Non-pigmented ciliary epithelial cell (primary cell): Measurements from ENCODE around the gene CCNDBP1.
"Not testable (repeated sequence)": the region's sequence is repeated elsewhere in the genome, so short reads cannot be mapped to it uniquely, and the experiment has no call there.

Experiments
- DNase-seq: peaks from one replicate; pipeline ENCODE4 v3.0.0-alpha.2; 2010; ENCODE audit warnings: low read depth

CCNDBP1 gene

DNA sequence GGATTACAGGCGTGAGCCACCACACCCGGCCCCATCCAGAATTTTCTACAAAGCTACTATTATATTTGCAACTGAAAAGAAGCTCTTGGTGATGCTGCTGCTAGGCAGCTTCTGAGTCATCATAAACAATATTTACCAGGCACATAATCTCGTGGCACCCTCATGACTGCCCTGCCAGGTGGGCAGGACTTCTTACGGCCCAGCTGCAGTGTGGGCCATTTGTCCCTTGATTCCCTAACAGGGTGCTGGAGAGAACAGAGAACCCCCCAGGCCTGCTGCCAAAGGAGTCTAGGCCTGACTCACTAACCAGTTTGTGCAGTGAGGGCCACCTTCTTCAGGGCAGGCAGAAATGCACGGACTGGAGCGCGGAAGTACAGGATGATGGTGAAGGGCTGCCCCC is 30.8 kb downstream of the CCNDBP1 start:
- no peak for DNase-seq

DNA sequence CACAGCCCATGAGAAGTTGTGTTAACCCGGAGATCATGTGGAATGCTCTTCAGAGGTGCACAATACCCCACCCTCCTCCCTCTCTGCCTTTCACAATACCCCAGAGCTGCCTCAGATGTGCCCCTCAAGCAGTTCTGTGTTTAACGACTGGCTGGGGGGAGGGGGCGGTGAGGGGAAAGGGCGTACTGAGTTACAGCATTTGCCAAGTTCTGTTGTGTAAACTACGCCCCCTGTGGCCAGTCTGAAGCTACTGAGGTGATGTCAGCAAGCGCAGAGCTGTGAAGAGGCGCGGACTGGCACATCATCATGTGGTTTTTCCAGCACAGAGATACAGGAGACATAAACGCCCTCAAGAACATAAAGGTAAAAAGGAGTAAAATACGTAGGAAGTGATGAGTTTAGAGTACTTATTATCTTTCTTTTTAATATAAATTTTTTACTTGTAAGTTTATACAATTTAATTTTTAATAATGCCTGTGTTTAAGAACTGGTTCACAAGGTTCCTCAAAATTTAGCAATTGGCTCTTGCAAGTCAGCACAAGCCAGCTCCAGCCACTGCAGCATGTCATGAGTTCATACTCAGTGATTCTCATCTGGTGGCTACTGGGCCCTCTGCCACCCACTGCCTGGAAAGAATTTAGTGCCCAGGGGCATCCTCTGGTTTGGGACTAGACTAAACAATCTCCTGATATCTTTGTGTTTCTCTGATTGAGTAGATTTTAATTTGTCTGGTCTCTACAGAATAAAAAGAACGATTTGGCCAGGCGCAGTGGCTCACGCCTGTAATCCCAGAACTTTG is 33.9 kb downstream of the CCNDBP1 start:
- no peak for DNase-seq

DNA sequence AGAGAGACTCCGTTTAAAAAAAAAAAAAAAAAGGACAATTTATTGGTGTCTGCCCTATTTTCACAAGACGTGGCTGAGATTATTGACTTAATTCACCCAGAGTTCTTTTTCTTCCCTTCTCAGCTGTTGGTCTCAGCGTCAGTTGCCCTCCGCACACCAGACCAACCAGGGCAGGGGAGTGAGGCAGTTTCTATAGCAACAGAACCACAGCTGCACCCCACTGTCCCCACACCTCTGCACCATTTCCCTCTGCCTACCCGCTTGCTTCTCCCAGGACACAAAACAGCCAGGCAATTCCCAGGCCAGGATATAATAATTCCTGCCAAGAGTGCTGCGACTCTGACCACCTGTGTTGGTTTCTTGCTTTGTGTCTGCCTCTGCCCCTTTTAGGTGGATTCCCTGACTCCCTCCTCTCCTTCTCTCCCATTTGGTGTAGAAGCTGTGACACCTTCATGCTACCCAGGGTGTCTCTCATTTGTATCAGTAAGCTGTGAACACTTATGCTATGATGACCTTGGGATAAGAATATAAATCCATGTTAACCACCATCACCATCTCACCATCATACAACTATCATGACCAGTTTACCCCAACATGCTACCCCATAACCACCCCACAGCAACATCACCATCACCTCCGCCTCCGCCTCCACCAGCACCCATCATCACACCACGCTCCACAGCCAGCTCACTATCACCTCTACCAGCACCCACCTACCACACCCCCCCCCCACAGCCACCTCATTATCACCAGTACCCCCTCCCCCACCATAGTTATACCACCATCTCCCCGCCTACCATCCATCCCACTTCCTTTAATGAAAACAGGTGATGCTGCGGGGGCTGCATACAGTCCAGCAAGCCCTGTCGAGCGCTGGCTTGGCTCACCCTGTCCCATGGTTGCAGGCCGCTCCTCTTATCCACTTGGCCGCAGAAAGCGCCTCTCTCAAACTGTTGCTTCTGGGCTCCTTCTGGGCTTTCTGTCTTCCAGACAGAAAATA is 35.0 kb downstream of the CCNDBP1 start:
- no peak for DNase-seq

DNA sequence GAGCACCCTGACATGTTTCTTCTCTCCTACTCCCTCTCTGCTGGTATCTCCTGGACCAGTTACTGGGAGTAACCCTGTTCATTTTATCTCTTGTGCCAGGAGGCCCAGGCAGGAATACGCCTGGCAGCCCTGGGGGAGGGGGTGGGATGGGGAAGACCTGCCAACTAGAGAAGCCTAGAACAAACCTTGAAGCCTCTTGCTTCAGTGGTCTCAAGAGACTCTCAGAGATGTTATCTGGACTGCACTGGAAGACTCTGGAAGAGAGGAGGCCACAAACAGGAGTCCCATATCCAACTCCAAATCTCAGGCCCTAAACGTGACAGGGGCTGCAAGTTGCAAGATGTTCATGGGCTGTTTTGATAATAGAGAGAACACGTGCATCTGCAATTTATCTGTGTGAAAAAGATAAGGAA is 35.8 kb downstream of the CCNDBP1 start, which contains the start of gene EPB42:
EPB42 (minus strand) TSS at position 28 of the 413 bp plus-strand sequence. CDS start 193 bp downstream, outside the sequence.
- no peak for DNase-seq

DNA sequence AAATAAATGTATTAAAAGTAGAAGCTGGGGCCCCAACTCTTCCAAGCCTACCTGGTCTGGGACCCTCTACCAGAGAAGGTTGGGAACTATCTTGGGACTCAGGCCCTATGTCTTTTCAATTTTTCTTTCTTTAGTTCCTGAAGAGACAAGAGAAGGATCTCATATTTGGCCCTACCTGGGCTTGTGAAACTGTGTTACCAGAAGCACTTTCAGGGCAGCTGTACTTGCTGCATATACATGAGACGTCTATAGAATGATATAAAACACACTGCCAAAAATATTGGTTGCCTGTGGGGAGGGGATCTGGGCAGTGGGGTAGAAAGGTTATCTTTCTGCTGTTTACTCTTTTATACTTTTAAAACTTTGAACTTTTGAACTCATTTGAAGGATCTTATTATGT is 36.2 kb downstream of the CCNDBP1 start:
- no peak for DNase-seq

DNA sequence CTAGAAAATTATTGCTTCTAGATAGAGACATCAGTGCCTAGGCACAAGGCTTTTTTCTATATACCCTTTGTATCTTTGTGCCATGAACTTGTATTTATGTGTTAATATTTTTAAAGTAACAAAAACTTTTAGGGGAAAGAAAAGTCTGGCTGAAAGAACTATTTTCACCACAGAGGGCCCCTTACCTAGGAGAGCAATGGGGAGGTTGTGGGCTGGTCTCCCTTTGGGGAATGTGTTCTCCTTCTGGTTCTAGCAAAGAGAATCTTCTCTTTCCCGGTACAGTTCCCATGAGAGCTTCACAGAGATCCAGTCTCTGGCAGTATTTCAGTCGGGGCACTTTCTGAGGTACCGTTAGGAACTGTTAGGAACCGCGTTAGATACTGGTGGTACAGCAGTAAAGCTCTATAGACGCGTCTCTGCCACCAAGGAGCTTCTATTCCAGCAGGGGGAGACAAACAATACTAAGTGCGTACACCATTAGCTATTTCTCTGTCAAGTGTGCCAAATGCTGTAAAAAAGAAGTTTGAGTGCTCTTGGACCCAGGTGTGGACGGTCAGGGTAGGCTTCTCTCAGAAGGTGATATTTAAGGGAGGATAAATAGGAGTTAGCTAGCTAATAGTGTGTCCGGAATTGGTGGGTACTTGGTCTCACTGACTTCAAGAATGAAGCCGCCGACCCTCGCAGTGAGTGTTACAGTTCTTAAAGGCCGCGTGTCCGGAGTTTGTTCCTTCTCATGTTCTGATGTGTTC is 40.2 kb downstream of the CCNDBP1 start:
- no peak for DNase-seq

DNA sequence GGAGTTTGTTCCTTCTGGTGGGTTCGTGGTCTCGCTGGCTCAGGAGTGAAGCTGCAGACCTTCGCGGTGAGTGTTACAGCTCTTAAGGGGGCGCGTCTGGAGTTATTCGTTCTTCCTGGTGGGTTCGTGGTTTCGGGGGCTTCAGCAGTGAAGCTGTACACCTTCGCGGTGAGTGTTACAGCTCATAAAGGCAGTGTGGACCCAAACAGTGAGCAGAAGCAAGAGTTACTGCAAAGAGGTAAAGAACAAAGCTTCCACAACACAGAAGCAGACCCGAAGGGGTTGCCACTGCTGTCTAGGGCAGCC is 40.7 kb downstream of the CCNDBP1 start:
- DNase-seq, result not testable (repeated sequence)

DNA sequence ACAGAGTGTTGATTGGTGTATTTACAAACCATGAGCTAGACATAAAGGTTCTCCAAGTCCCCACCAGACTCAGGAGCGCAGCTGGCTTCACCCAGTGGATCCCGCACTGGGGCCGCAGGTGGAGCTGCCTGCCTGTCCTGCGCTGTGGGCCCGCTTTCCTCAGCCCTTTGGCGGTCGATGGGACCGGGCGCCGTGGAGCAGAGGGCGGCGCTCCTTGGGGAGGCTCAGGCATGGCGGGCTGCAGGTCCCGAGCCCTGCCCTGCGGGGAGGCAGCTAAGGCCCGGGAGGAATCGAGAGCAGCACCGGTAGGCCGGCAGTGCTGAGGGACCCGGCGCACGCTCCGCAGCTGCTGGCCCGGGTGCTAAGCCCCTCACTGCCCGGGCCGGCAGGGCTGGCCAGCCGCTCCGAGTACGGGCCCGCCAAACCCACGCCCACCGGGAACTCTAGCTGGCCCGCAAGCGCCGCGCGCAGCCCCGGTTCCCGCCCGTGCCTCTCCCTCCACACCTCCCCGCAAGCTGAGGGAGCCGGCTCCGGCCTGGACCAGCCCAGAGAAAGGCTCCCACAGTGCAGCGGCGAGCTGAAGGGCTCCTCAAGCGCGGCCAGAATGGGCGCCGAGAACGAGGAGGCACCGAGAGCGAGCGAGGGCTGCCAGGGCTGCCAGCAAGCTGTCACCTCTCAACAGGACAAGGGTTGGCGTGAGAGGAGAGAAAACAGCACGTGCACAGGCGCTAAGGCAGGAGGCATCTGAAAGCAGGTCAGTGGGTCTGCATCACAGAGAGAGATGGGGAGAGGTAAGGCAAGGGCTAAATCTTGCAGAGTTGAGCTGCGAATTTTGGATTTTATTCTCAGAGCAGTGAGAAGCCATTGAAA is 41.5 kb downstream of the CCNDBP1 start:
- DNase-seq, result no peak

DNA sequence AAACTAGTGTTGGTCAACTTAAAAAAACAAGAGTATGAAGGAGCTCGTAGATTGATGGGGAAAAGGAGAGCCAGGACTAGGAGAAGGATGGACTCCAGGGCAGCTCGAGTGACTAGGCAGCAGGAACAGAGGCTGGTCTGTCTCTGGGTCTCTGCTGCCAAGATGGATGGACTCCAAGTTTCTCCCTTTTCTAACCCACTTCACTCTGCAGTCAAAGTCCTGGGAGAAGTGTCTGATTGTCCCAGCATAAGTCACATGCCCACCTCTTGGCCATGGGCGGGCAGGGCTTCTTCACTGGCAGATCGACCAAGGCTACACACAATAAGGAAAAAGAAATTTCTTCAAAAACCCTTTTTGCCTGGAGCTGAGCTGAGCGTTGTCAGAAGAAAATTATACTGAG is 44.8 kb downstream of the CCNDBP1 start:
- no peak for DNase-seq

DNA sequence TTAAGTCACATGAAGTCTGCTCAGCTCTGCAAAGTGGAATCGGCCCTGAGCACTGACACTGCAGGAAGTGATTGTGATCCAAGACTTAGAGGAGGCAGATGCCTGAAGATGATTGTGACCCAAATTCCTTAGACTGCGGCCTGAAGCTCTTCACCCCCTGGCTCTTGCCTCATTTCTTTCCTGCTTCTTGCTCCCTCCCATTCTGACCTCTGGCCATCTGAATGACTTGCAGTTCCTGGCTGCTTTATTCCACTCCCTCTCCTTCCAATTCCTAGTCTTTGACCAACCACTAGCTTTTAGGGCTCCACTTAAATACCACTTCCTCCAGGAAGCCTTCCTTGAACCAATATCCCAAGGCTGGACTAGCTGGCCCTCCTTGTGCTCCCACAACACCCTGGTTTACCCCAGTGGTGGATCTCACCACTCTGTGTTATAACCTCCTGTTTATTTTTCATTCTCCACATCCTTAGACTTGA is 45.5 kb downstream of the CCNDBP1 start:
- no peak for DNase-seq

DNA sequence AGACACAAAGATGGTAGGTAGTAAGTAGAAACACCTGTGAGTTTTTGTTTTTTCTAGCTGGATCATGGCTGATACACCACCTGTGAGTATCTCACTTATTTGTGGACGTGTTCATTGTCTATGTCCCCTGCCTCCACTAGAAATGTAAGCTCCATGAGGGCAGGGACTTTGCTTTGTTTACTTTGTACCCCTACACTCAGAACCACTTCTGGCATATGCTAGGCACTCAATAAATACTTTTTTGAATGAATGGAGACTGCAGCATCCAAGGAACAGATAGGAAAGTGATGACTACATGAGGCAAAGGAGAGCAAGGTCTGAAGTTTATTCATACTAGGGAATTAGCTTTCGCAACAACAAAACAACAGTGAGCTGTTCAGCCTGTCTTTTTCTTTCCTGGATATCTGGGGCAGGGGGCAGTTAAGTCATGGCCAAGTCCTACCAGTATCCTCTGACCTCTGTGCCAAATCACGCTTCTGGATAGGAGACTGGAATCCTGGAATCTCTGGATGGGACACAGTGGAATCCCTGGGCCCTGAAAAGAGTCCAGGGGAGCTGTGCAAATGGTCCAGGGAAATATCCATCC is 47.2 kb downstream of the CCNDBP1 start:
- no peak for DNase-seq

DNA sequence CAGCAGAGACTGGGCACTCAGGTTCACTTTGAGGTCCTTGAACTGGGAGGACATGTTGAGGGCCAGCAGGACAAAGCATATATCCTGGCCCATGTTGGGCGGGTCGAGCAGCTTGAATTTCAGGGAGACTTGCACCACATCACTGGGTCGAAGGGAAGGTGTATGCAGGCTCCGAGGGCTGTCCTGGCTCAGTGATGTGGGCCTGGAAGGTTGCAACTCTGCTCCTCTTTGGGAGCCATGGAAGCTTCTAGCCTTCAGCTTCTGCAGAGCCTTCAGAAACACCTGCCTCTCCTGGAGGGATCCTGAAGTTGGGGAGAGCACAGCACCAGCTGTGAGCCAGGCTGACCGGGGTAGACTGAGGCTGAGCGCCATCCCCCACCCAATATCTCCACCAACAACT is 50.3 kb downstream of the CCNDBP1 start:
- no peak for DNase-seq

DNA sequence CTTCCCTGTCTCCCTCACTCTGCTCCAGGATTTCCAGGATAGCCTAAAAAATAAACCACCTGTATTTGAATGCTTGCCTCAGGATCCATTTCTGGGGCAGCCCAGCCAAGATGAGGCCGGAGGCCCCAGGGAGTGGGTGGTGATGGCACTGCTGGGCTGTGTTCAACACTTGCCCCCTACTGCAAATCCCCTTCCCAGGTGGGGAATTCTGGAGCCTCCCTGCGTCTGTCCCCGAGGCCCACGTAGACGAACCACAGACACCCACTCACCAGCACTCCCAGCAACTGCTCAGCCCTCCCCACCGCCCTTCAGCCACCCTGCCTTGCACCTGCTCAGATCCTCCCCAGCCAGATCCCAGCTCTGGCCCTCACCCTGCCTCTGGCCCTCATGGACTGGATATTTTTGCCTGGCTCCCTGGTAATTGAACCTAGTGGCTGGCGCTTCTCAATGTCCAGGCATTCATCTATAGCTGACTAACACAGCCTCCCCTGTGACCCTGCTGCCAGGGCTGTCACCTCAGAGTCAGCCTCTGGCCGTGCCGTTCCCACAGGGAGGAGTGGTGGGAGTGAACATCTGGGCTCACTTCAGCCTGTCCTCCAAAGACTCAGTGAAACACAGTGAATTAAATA is 52.8 kb downstream of the CCNDBP1 start:
- DNase-seq, result no peak

DNA sequence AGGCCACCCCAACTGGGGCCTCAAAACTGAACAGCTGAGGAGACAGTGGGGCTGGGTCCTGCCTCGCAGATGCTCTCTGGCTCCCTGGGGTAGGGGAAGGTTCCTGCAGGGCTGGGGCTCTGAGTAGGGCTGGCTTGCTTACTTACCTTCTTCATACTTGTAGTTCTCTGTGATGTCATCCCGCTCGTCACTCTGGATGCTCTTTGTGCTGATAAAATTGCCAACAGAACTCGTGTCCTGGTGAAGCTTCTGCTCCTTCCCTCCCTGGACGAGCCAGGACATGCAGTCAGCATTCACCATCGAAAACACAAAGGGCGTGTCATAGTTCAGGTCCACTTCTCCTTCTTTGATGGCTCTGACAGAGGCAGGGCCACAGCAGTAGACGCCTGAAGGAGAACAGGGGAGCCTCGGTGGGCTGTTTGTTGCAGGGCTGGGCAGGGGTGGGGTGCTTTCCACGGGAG is 53.5 kb downstream of the CCNDBP1 start:
- no peak for DNase-seq

DNA sequence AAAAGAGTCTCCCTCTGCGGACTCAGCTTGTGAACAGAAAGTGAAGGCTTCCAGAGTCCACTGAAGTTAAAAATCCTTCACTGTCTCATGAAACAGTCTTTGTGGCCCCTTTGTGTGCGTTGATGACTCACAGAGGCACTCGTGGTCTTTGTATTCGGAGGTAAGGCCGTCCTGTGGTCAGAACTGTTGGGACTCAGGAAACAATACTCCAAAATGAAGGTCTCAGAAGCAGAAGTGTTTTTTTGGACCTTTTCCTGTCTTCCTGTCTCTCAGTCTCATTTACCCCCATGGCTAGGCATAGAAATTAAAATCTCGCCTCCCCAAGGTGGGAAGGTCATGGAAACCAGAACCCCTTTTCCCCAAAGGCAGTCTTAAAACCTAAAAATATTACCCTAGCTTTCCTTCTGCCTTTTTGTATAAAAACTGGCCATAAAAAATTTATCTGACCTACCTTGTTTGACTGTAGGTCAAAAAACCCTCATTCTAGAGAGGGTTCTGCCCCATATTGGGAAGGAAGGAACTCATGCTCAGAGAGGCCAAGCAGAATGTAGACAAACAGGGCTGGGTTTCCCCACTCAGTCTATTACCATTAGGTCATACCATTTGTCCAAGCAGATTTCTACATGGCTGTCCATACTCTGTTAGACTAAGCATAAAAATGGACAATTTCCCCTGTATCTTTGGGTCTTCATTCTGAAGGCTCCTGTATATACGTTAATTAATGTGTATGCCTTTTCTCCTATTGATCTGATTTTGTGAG is 54.7 kb downstream of the CCNDBP1 start:
- no peak for DNase-seq

DNA sequence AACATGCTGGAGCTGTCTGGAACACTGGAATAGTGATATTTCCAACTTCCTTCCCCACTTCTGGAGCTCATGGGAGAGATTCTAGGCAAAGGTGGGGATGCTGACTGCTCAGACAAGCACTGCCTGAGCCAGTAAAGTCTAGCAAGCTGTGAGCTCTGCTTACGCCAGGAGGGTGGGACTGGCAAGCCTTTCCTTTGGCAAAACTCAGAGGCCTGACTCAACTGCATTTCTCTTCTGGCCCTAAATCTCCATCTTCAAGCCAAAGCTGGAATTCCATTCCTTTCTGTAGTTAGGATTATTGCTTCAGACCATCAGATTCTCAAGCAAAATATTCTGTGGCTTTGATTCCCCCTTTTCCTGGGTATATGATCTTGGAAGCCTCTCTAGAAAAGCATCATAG is 55.9 kb downstream of the CCNDBP1 start:
- DNase-seq, result no peak

DNA sequence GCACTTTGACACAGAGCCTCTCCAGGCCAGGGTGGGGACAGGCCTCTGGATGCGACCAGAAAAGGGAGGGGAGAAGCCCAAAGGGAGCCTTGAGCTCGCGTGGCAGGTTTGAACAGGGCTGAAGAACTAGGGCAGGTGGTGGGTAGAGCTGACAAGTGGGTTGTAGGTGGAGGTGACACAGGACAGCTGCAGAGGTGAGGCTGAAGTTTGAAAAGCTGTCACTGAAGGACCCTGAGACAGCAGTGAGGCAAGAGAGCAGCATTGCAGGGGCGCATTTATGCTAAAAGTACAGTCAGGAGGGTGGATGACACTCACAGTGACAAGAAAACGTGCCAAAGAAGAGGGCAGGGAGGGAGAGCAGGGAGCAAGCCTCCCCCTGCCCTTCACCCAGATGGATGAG is 57.4 kb downstream of the CCNDBP1 start:
- DNase-seq, result no peak

DNA sequence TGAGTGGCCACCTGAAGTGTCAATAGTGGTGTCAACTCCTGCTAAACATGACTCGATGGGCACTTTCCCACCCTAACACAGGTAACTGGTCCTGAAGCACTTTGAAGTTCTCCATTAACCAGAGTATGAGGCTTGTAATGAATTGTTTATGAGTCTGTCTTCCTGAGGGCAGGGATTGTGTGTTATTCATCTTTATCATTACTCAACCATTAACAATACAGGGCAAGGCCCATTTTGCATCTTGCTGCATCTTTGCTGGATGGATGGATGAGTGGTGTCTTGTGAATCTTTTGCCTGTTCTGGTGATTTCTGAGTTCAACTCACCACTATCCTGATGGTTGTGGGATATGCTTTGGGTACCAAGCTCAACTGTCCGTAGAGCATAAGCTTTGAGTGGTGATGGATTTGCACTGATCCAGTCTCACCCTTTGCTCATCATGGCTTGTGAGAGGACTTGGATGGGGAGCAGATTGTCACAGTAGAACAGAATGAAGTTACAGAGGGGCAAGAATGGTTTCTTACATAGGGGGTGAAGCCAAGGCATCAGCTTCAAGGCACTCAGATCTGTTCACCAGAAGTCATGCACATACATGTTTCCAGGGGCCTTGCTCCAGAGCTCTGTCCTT is 57.9 kb downstream of the CCNDBP1 start:
- no peak for DNase-seq

DNA sequence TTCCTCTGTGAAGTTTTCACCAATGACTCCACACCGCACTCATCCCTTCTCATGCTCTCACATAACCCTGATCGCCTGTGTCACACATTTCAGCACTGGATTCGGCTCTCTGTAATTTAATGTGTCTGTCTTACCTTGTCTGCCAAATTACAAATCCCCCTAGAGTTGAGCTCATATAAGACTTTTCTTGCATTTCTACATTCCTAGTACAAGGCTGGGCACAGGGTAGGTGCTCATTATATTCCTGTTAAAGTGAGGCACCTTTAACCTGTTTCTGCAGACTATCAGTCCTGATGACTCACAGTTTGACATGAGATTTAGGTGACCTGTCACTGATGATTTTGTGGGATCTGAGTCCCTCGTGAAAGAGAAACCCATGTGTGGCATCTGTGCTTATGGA is 58.9 kb downstream of the CCNDBP1 start:
- DNase-seq, result no peak
